ENCODE results near the gene ATAD2B.

DNA sequence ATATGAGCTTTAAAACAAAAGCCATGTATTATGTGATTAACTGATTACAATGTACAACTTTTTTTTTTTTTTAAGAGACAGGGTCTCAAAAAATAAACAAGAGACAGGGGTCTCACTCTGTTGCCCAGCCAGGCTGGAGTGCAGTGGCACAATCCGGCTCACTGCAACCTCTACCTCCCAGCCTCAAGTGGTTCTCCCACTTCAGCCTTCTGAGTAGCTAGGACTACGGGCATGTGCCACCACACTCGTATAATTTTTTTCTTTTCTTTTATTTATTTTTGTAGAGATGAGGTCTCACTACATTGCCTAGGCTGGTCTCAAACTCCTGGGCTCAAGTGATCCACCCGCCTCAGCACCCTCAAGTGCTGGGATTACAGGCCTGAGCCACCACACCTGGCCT, 103.1 kb downstream of the ATAD2B start:
- TF ChIP-seq POLR2AphosphoS5 (IDR thresholded peaks at IDR 0.05; ENCODE audit: insufficient read depth in 1 of 2, low read depth in 1 of 2) (no peak), POLR2A (IDR thresholded peaks at IDR 0.05) (no peak)
